T-helper 2 cell (primary cell): Measurements from ENCODE around the gene KIF16B.

Experiments used
- DNase-seq, 5 experiments: peaks; one replicate each; pipeline versions ENCODE4 v3.0.0 to v3.0.0-alpha.2; 2012 to 2022

Gene KIF16B

DNA sequence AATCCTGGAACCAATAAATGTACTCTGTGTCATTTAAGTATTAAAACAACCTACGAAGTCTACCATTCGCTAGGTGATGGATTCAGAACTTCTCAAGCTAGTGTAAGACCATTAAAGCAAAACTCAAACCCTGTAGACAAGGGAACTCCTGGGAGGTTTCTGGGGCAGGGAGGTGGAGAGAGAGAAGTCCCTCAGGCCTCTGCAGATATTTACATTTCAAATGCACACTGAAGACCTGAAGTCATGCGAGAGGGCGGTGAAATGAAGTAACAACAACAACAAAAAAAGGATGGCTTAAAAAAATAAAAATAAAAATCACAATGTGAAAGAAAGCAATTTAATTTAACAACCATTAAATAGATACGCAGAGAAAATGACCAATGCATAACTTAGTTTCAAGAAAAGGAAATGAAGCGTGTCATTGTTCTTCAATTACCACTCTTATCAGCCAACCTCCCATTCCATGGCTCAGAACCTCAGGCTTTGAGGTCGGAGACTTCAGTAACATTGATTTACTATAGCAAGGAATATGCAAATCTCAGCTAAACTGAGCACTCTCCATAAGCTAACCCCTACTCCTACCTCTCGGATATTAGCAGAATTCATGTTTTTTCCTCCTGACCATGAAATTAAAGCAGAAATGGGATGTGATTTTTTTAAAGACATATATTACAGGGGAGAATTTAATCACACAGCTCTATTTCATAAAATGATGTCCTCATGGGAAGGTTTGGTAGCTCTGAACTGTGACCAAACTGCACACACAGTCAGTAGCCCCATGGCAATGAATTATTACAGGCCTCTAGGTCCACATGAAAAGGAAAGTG is 140.6 kb downstream of the KIF16B start:
- no peak for DNase-seq

DNA sequence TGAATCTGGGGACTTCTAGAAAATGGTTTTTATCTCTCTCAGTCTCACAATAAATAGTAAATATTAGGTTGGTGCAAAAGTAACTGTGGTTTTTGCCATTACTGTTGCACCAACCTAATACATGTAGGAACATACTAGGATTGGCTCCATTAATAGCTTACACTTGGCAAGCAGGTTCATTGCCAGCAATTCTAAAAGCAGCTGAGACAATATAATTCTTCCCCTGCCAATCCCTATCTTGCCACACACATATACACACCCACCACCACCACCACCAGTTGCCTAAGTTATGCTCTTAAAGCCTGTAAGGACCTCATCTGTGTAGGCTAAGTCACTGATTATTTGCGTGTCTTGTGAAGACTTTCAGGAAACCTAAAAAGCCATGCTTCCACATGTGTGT is 145.1 kb downstream of the KIF16B start:
- DNase-seq = no peak

DNA sequence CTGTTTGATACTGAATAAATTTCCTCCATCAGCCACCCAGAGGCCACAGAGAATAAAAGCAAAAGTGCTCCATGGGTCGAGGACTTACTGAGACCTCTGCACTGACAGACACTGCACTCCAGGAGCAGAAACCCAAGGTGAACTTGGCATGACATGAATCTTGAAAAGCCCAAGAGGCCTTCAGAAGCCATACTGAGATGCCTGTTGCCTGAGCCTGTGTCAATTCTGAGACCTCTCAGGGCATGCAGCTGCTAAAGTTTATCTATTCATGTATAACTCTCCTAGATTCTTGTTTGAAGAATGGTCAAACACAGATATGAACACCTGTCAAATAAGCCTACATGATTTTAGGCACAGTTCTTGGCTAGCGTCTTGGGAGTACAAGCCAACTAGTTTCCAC is 145.7 kb downstream of the KIF16B start:
- DNase-seq = no peak

DNA sequence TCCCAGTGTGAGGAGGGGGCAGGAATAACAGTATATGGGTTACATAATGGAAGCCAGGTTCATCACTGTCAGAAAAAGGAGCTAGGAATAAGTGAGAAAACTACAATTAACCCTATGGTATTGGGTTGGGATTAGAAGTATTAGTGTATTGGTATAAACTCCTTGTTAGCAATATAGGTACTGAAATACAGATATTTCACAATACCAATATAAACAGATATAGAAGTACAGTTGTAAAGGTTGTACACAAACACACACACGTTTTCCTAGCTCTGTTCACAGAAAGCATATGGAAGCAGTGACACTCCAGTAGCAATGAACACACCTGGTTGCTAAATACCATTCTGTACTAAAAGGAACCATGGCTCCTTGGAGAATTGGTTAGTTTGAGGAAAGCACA is 148.5 kb downstream of the KIF16B start:
- DNase-seq = no peak

DNA sequence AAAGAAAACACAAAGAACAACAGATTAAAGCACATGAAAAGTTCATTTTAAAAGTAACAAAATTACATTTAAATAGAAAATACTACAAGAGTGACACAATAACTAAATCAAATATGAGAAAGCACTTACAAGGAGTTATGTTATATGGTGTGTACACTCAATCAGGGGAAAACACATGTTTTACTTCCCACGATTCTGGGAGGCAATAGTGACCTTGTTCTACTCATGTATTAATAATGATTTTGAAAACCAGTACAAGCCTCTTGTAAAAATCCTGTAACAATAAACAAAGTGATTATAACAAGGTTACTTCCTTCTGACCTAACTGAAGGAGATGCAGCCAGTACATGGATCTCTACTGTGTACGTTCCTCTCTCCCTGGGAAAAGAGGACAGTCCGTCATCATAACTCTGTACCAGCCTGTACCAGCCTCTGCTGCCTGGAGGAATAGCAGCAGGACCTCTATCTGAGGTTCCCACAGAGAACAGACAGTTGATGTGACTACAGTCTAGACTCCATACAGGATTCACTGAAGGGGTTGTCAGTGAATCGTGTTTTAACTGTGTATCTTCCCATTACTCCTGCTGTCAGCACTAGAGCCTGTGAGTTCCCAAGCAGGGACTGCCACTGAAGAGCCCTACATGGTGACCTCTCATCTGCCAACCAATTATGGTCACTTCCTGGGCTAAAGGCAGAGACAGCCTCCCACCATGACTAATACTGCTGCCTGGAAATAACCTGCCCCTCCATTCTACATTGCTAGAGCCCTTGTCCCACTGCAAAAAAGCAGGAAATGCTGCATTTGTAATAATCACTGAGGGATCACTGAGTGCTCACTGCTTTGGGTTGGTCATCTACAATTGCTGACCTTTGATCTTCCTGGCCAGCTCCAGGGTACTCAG is 149.7 kb downstream of the KIF16B start:
- no peak for DNase-seq

DNA sequence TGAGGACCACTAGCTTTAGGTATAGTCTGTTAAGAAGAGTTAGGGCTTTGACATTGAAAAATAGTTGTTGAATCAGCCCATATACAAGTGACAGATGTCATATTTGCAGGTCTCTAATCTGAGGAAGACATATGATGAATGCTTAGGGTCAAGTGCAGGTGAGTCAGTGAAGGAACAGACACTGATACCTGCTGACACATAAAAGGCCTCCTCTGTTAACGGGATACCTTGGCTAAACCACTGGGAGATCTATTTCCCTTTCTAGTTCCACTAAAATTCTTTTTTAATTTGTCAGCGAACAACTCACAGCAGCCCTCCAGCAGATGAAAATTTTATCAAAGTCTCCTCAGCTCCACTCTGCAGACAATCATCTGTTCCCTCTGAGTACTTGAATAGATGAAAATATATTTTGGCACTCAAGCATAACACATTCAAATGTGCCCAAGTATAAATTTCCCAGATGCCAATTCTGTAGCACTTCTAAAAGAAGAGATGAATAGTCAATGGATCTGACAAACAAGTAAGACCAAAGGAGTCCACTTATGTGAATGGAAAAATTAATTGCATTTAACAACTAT is 154.0 kb downstream of the KIF16B start:
- no peak for DNase-seq

DNA sequence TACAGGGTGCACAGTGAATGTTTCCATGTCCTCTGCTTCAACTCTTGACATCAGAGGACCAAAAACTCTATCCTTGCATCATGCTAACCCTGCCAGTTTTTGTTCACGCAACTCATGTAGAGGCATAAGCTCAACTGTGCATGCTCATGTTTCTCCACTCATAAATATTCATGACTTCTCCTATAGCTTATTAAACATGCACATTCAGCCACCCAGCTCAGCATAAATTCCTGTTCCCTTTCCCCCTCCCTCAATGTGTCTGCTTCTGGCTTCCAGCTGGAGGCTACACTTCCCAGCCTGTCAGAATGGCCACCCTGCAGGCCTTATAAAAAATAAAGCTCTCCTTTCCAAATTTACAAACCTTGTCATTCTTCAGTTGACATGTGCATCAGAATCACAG is 154.6 kb downstream of the KIF16B start:
- no peak for DNase-seq

DNA sequence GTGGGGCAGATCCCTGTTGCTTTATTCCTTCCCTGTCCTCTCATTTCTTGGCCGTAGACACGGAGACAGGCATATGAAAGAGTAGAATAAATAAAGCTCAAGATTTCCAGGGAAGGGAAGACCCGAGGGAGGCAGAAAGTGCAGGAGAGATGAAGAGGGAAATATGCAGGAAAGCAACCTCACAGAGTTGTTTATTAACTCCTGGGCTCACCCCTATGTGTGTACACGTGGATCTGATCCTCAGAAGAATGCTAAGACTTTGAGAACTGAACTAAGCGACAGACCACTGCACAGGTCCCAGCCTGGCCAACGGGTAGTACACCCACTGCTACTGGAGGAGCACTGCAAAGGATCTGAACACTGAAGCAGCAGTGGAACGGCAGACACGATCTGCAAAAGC is 156.2 kb downstream of the KIF16B start:
- DNase-seq = no peak

DNA sequence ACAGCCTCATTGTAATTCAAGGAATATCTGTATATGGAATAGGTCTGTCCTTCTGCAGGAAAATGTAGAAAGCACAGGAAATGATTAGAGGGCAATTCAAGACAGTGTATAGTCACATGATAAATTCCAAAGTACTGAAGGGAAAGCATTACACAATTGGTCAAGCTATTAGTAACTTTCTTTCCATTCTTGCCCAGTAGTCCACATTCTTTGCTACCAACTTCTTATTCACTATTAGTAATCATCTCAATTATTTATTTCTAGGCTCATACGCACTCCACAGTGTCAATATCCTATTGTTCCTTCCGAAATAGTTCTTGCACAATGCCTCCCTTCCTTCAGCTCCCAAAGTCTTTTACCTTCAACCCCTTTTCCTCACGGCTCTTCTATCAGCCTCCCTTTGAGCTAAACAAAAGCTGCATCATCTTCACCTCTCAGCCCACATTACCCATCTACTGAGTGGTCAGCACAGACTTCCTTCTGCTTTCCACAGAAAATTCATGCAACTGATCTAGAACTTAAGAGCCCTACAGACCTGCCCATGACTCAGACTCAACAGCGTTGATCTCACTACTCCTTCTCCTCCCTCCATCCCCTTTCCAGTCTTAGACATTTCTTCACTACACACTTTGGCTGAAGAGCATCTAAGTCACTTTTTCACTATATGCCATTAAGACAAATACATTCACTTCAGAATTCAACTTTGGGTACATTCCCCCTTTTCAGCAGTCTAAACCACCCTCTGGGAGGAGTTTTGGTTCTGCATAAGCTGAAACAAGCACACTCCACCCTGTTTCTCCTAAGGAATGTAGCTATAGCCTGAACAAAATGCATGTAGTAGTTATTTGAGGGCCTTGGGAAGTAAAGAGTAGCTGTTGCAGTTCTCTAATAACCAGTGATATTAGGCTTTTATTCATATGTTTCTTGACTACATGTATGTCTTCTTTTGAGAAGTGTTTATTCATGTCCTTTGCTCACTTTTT is 157.9 kb downstream of the KIF16B start:
- no peak for DNase-seq

DNA sequence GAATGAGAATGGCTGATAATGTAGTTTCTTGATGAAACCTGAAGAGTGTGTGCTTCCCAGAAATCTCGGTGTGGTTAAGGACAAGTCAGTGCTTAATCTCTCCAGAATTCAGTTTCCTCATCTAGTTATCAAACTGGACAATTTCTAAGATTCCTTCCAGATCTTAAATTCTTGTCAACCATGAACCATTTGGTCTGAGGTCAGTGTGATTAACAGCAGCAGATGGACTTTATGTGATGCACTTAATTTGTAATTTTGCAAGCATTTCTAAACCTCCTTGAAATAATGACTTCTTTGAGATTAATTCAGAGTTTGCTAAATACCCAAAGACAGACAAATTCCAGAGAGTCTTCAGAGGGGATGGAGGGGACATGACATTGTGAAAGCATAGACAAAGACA is 160.3 kb downstream of the KIF16B start:
- DNase-seq = no peak

DNA sequence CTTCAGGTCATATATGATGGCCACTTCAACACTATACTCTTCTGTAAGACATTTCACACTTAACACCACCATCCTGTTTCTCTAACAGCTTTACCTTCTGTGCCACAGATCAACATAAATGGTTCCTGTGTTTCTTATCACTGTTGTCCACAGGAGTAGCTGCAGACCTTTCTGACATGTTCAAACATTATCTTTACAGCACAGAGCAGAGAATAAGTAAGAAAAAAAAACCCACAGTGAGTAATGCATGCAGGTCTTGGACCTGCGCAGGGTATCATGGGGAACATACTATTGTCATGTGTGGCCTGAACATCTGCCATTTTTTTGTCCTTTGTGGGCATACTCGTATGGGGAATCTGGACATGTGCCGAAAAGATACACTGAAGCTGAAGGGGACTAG is 161.9 kb downstream of the KIF16B start:
- no peak for DNase-seq

DNA sequence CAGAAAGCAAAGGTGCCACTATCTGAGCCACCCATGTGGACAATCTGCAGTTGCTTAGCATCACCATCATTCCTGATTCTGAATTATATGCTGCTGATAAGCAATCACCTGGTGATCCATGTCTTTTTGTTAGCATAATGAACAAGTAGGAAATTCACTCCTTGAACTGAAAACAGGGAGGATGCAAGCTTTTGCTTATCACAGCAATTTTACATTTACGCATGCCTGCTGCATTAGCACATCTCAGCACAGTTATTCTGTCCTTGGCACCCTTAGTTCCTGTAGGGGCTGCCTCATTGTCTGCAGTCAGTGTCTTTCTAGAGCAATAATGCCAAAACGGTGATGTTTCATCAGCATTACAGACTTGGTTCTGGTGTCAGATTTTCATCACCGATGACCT is 162.6 kb downstream of the KIF16B start:
- no peak for DNase-seq

DNA sequence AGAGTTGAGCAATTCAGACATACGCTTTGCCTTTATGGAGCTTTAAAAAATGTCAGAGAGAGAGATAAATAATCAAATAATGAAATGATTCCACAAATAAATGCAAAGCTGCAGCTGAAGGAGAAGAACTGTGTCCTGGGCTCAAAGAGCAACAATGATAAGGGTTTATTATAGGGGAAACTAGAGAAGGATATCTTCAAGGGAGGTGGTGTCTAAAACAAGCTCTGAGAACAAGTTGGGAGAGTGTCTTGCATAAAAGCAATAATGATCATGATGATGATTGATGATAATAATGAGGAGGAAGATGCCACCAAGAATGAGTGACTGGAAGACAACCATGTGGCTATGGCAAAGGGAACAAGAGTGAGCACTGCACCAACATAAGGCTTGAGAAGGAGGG is 164.3 kb downstream of the KIF16B start:
- no peak for DNase-seq

DNA sequence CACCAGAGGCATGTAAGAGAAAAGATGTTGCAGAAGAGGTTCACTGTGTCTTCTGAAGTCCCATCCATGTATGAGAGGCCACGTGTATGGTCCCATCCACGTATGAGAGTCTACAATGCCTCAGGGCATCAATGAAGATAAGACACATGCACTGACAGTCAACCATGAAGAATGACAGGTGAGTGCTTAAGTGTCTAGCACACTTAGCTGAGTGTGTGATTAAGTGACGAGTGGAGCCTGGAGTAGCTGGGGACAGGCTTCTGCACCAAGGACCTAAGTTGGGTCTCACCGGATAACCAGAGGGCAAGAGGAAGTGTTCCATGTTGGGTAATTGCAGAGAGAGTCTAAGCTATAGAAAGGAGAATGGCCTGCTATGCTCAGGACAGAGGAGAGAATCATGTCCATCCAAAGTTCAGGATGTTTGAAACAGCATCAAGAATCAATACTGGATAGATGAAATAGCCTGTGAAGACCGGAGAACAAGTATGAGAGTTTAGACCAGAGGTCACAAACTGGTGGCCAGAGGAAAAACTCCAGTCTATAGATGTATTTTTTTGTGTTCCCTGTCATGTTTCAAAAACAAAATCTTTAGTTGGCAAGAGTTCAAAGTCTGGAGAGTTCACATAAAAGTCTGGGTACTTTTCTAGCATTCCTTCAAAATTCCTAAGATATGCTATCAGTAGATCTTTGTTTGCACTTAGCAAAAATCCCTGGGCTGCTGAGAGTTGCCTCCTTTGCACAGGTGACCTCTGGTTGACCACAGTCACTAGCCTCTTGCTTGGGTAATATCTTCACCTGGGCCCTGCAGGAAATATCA is 165.8 kb downstream of the KIF16B start:
- DNase-seq = no peak

DNA sequence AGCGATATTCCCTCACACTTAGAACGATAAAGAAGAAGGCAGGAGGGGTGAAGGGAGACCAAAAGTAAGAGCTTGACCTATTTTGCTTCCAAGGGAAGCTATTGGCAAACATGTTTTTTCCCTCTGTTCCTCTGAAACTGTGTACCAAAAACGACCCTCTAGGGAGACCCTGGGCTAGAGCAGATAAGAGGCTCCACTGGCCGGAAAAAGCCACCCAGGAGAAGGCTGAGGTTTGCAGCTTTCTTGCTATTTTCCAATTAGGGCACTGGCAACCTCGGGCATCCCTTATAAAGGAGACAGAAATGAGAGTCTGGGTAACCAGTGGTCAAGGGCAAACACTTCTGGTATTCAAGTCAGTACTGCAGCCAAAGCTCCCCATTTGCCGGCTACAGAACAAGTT is 168.0 kb downstream of the KIF16B start:
- DNase-seq = no peak

DNA sequence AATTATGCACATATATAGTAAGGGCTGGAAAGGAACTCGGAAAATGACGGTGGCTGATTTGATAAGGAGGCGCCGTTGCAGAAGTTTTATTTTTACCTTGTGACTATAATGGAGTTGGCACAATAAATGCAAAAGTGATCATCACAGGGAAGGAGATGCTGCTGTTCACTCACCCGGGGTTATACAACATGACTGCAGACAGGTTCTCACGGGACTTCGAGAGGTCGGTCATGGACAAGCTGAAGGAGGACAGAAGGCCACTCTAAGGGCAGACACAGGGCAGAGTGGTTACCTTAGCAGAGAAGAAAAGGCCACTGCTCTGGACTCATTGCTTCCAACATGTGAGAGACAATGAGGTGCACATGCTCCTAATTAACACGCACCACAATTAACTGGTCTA is 168.6 kb downstream of the KIF16B start:
- DNase-seq = no peak

DNA sequence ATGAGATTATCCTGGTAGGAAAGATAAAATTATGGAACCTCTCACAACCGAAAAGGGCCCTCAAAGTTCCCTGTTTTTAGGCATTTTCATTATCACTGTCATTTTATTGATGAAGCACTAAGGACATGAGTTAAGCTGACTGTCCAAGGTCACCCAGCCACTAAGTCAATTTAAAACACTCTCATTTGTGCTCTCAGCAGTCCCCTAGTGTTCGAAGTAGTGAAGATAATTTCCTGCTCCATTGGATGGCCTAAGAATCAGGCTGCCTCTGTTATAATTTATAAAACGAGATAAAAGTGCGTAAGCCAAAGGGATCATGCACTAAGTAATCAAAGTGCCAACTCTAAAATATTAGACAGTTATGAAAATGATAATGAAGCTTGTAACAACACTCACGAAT is 169.1 kb downstream of the KIF16B start:
- DNase-seq = no peak

DNA sequence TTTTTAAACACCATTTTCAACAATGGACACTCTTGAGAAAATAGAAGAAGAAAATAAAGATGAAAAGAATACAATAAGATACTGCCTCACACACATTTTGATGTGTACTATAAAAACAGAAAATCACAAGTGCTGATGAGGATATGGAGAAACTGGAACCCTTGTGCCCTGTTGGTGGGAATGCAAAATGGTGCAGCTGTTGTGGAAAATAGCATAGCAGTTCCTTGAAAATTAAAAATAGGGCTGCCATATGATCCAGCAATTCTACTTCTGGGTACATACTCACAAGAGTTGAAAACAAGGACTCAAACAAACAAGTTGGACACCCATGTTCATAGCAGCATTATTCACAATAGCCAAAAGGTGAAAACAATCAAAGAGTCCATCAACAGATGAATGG is 173.0 kb downstream of the KIF16B start:
- no peak for DNase-seq

DNA sequence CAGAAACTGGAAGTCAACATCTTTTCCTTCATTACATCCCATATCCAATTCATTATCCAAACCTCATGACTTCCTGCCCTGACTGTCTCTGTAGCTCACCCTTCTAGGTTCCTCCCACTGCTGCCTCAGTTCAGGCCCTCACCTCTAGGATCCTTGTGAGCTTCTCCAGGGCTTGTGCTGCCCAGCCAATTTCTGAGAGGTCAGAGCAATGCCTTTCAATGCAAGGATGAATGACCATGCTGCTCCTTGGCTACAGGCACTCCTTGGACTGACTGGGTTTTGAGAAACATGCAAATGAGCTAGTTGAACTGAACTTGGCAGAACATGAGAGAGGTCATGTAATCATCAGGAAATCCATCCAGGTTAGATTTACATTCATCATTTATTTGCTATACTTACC is 173.4 kb downstream of the KIF16B start:
- no peak for DNase-seq

DNA sequence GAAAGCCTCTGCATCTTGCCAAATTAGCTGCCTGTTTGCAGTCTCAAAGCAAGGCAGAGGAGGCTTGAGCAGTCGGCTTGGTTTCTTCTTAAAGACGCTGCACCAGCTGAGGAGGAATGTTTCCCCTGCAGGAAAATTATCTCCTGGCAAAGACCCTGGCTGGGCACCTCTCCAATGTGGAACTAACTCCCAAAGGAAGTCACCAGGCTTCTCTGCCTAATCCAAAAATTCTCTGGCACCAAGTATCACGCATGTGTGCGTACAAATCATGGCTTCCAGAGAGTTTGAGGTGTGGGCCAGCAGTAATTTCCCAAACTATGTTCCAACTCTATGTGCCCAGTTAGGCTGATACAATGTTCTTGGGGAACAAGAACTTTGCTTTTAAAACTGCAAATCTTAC is 176.2 kb downstream of the KIF16B start:
- DNase-seq = no peak

DNA sequence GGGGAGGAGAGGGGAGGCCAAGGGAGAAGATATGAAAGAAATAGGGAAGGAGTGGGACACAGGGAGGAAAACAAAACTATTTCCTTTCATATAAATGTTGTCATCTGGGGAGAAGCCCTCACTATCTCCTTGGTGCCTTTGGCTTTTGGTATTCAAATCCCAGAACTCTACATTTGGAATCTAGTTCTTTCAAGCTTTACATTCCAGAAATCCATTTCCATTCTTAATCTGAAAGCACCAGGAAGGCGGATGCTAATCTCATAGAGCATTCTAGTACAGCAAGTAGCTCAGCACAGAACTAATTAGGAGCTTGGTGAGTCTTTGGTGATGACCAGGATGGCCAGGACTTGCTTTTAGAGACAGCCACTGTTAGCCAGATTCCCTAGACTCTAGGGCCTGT is 177.9 kb downstream of the KIF16B start:
- no peak for DNase-seq

DNA sequence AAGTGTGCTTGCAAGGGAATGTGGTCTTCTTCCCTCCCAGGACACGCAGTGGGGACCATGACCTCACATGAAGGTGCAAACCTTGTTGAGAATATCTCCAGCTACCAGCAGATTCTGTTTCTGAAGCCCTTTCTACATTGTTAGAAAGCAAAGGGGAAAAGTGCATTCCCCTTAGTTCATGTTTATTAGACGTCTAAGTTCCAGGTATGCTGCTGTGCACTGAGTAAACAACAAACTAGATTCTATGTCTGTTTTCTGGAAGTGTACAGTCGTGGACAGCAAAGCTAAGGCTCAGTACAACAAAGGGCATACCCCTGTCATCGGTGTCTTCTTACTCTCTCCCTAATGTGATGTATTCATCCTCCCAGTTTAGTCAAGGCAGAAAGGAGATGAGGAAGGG is 178.5 kb downstream of the KIF16B start:
- DNase-seq = no peak
